Activated CD4-positive, alpha-beta T cell treated with anti-CD3 and anti-CD28 coated beads, Interleukin-2, amount 10 ng/mL, durations not matched to agents 7 days and 5 days (primary cell): ENCODE data around the gene RPUSD1. TPM values are rescaled to one million over a fixed set of nuclear protein-coding genes. Genes with fewer than 3 reads are reported as not detected.

Experiments used
- CTCF ChIA-PET: fragments of 350-600 bp; sonication (Branson Sonifier 250); formaldehyde crosslinking; loops from one replicate; lab custom pipeline; 2021; ENCODE audit warnings: antibody characterized with exemption; lab: Charles Lee
- POLR2A ChIA-PET: fragments of 350-600 bp; sonication (Branson Sonifier 250); formaldehyde crosslinking; loops from one replicate; lab custom pipeline; 2021; ENCODE audit warnings: antibody characterized with exemption; lab: Charles Lee
- DNase-seq: peaks from one replicate; pipeline ENCODE4 v3.0.0-alpha.2; 2020
- H3K27ac Mint-ChIP-seq: one replicate; pipeline ENCODE4 v1.8.0; 2021; ENCODE audit warnings: mild to moderate bottlenecking, moderate library complexity, mixed read lengths
- H3K27me3 Mint-ChIP-seq: one replicate; pipeline ENCODE4 v1.8.0; 2021; ENCODE audit warnings: mixed read lengths
- H3K36me3 Mint-ChIP-seq: one replicate; pipeline ENCODE4 v1.8.0; 2021; ENCODE audit warnings: low read depth, mixed read lengths
- H3K4me1 Mint-ChIP-seq: one replicate; pipeline ENCODE4 v1.8.0; 2021; ENCODE audit warnings: mixed read lengths
- H3K4me3 Mint-ChIP-seq: one replicate; pipeline ENCODE4 v1.8.0; 2021; ENCODE audit warnings: mild to moderate bottlenecking, moderate library complexity, mixed read lengths
- H3K9me3 Mint-ChIP-seq: one replicate; pipeline ENCODE4 v1.8.0; 2021; ENCODE audit warnings: mixed read lengths
- total RNA-seq, 2 experiments: library from RNA; stranded (reverse); gene quantifications; one replicate each; pipeline ENCODE4 v1.2.3, GENCODE V29; 2021

Gene RPUSD1
- total RNA-seq, 2 experiments from 2014 or later: 25.4 to 26.1 TPM

GRCh38 chr16:801584-802363 is 13.6 kb upstream of the RPUSD1 start:
- peaks cover 4% of the 10 kb centered on the region for H3K27me3 Mint-ChIP-seq

GRCh38 chr16:800834-801511 is 12.8 kb upstream of the RPUSD1 start:
- no peaks in the 10 kb centered on the region for H3K9me3 Mint-ChIP-seq
- peaks cover 4% of the 10 kb centered on the region for H3K27me3 Mint-ChIP-seq
- ChIA-PET CTCF (interaction anchor here (1.6 kb wide), 1 partner anchor 89 kb away, joined by 4 read pairs; no protein-coding TSS in a partner anchor), POLR2A (interaction anchor here (0.6 kb wide), 1 partner anchor 163 kb away, joined by 4 read pairs; no protein-coding TSS in a partner anchor)
- peaks cover 6% of the 10 kb centered on the region for H3K36me3 Mint-ChIP-seq
- H3K27ac Mint-ChIP-seq: no peak overlapping the region
- H3K4me3 Mint-ChIP-seq: no peak overlapping the region
- no peak for DNase-seq
- H3K4me1 Mint-ChIP-seq: peaks cover under 1% of the 10 kb centered on the region

More at GRCh38 chr16:801584-802363, 13.6 kb upstream of the RPUSD1 start:
- Mint-ChIP-seq H3K36me3 (peaks cover 6% of the 10 kb centered on the region), H3K4me3 (no peak overlapping the region), H3K4me1 (peaks cover 2% of the 10 kb centered on the region), H3K27ac (no peak overlapping the region), H3K9me3 (no peaks in the 10 kb centered on the region)
- POLR2A ChIA-PET: no interaction called here
- DNase-seq: no peak
- CTCF ChIA-PET: interaction anchor here (1.6 kb wide), 1 partner anchor 89 kb away, joined by 4 read pairs; no protein-coding TSS in a partner anchor

- DNase-seq: no peak
- no peaks in the 10 kb centered on the region for H3K9me3 Mint-ChIP-seq
- H3K27me3 Mint-ChIP-seq: peaks cover 4% of the 10 kb centered on the region
- H3K27ac Mint-ChIP-seq: no peak within 1 kb of the TSS
- POLR2A ChIA-PET: interaction anchor here (0.6 kb wide), 1 partner anchor 164 kb away, joined by 4 read pairs; no protein-coding TSS in a partner anchor
- H3K4me1 Mint-ChIP-seq: no peaks in the 10 kb centered on the region
- H3K36me3 Mint-ChIP-seq: peaks cover 6% of the 10 kb centered on the region
- H3K4me3 Mint-ChIP-seq: no peak within 1 kb of the TSS
- CTCF ChIA-PET: interaction anchor here (1.6 kb wide), 1 partner anchor 88 kb away, joined by 4 read pairs; no protein-coding TSS in a partner anchor
These were observed 12.0 kb upstream of the RPUSD1 start, which contains the start of gene GNG13 for GRCh38 chr16:799948-800833. Gene GNG13, minus strand, starts transcription at chr16:800734. Its CDS starts 1,657 bp downstream, at chr16:799077.

GRCh38 chr16:799111-799947 is 11.1 kb upstream of the RPUSD1 start:
- ChIA-PET CTCF (no interaction called here), POLR2A (no interaction called here)
- H3K4me3 Mint-ChIP-seq: no peak overlapping the region
- H3K27me3 Mint-ChIP-seq: peaks cover 4% of the 10 kb centered on the region
- no peaks in the 10 kb centered on the region for H3K4me1 Mint-ChIP-seq
- H3K9me3 Mint-ChIP-seq: no peaks in the 10 kb centered on the region
- peaks cover 6% of the 10 kb centered on the region for H3K36me3 Mint-ChIP-seq
- no peak overlapping the region for H3K27ac Mint-ChIP-seq
- DNase-seq: no peak

GRCh38 chr16:798666-799065 is 10.5 kb upstream of the RPUSD1 start:
- H3K27ac Mint-ChIP-seq: no peak overlapping the region
- H3K4me3 Mint-ChIP-seq: no peak overlapping the region
- POLR2A ChIA-PET: no interaction called here
- H3K4me1 Mint-ChIP-seq: no peaks in the 10 kb centered on the region
- H3K36me3 Mint-ChIP-seq: peaks cover 6% of the 10 kb centered on the region
- DNase-seq: no peak
- H3K27me3 Mint-ChIP-seq: peaks cover 4% of the 10 kb centered on the region
- H3K9me3 Mint-ChIP-seq: no peaks in the 10 kb centered on the region
- CTCF ChIA-PET: no interaction called here

GRCh38 chr16:797686-798085 is 9.5 kb upstream of the RPUSD1 start:
- H3K27me3 Mint-ChIP-seq: peaks cover 4% of the 10 kb centered on the region
- DNase-seq: no peak
- H3K27ac Mint-ChIP-seq: no peak overlapping the region
- H3K4me1 Mint-ChIP-seq: no peaks in the 10 kb centered on the region
- H3K9me3 Mint-ChIP-seq: no peaks in the 10 kb centered on the region
- CTCF ChIA-PET: no interaction called here
- H3K4me3 Mint-ChIP-seq: no peak overlapping the region
- POLR2A ChIA-PET: no interaction called here
- peaks cover 6% of the 10 kb centered on the region for H3K36me3 Mint-ChIP-seq

- Mint-ChIP-seq H3K4me1 (no peaks in the 10 kb centered on the region), H3K27ac (no peak overlapping the region), H3K4me3 (no peak overlapping the region), H3K36me3 (peaks cover 6% of the 10 kb centered on the region), H3K27me3 (peaks cover 4% of the 10 kb centered on the region), H3K9me3 (no peaks in the 10 kb centered on the region)
- ChIA-PET CTCF (no interaction called here), POLR2A (no interaction called here)
- DNase-seq: no peak
These were observed 8.9 kb upstream of the RPUSD1 start for GRCh38 chr16:797120-797420.

GRCh38 chr16:796296-797119 is 8.3 kb upstream of the RPUSD1 start:
- no peaks in the 10 kb centered on the region for H3K9me3 Mint-ChIP-seq
- peaks cover 2% of the 10 kb centered on the region for H3K27me3 Mint-ChIP-seq
- no peak overlapping the region for H3K27ac Mint-ChIP-seq
- peaks cover 10% of the 10 kb centered on the region for H3K36me3 Mint-ChIP-seq
- DNase-seq: no peak
- no peak overlapping the region for H3K4me3 Mint-ChIP-seq
- ChIA-PET POLR2A (no interaction called here), CTCF (interaction anchor here (0.6 to 1.2 kb wide), 2 partner anchors 11 kb away, joined by 3 to 4 read pairs; no protein-coding TSS in a partner anchor)
- peaks cover under 1% of the 10 kb centered on the region for H3K4me1 Mint-ChIP-seq

GRCh38 chr16:795580-796229 is 7.5 kb upstream of the RPUSD1 start:
- no peak for DNase-seq

GRCh38 chr16:794853-795466 is 6.8 kb upstream of the RPUSD1 start:
- H3K4me1 Mint-ChIP-seq: peaks cover 7% of the 10 kb centered on the region
- no peak for DNase-seq
- CTCF ChIA-PET: interaction anchor here (1.2 kb wide), 1 partner anchor 10 kb away, joined by 3 read pairs; no protein-coding TSS in a partner anchor
- no peak overlapping the region for H3K27ac Mint-ChIP-seq
- peaks cover 12% of the 10 kb centered on the region for H3K36me3 Mint-ChIP-seq
- POLR2A ChIA-PET: no interaction called here
- H3K9me3 Mint-ChIP-seq: no peaks in the 10 kb centered on the region
- no peak overlapping the region for H3K4me3 Mint-ChIP-seq
- H3K27me3 Mint-ChIP-seq: peaks cover 2% of the 10 kb centered on the region

More at GRCh38 chr16:795580-796229, 7.5 kb upstream of the RPUSD1 start:
- peaks cover 5% of the 10 kb centered on the region for H3K4me1 Mint-ChIP-seq
- POLR2A ChIA-PET: no interaction called here
- no peaks in the 10 kb centered on the region for H3K9me3 Mint-ChIP-seq
- H3K4me3 Mint-ChIP-seq: no peak overlapping the region
- CTCF ChIA-PET: interaction anchor here (0.6 to 1.2 kb wide), 2 partner anchors 11 kb away, joined by 3 to 4 read pairs; no protein-coding TSS in a partner anchor
- peaks cover 12% of the 10 kb centered on the region for H3K36me3 Mint-ChIP-seq
- H3K27me3 Mint-ChIP-seq: peaks cover 2% of the 10 kb centered on the region
- no peak overlapping the region for H3K27ac Mint-ChIP-seq
